Activated CD4-positive, alpha-beta T cell treated with anti-CD3 and anti-CD28 coated beads, Interleukin-2, Interleukin-6, amounts not matched to agents 100 ng/mL and 50 ng/mL, durations not matched to agents 16 hours and 8 hours (primary cell): ENCODE data around the gene ZCCHC18.

Experiments used
- DNase-seq: peaks from one replicate; pipeline ENCODE4 v3.0.0-alpha.2; 2020

Gene ZCCHC18

GRCh38 chrX:104134583-104135261 is 22.4 kb downstream of the ZCCHC18 start:
- DNase-seq, result no peak

GRCh38 chrX:104135677-104136076 is 23.4 kb downstream of the ZCCHC18 start:
- no peak for DNase-seq

- peak; percentile 75 for DNase-seq
Measured at GRCh38 chrX:104136241-104137019, 24.1 kb downstream of the ZCCHC18 start.

GRCh38 chrX:104137496-104137895 is 25.2 kb downstream of the ZCCHC18 start:
- DNase-seq, result peak; percentile 17

- no peak for DNase-seq
Measured at GRCh38 chrX:104141087-104141760, 28.9 kb downstream of the ZCCHC18 start.

- DNase-seq, result no peak
Measured at GRCh38 chrX:104151037-104151436, 38.7 kb downstream of the ZCCHC18 start.

GRCh38 chrX:104156630-104157529 is 44.6 kb downstream of the ZCCHC18 start, which contains the start of gene SLC25A53:
SLC25A53 (minus strand) TSS chrX:104157009; CDS start chrX:104105257, 51,752 bp downstream.
- peak; percentile 81 for DNase-seq
